PC-9 (cell line): ENCODE data around the gene SLCO4A1. TPM values are rescaled to one million over a fixed set of nuclear protein-coding genes. Genes with fewer than 3 reads are reported as not detected.

Source experiments
- BruUV-seq: library from RNA; stranded (reverse); fragments of 400-500 nt; replicated peaks from 2 replicates; lab custom pipeline; 2021; lab: Mats Ljungman, UMichigan
- CTCF ChIA-PET: fragments of 300-600 bp; sonication (Branson Sonifier 250); formaldehyde crosslinking; loops from one replicate; lab custom pipeline; 2022; ENCODE audit warnings: antibody characterized with exemption; lab: Charles Lee
- POLR2A ChIA-PET: fragments of 300-600 bp; sonication (Branson Sonifier 250); formaldehyde crosslinking; loops from one replicate; lab custom pipeline; 2022; ENCODE audit warnings: antibody characterized with exemption; ENCODE audit not compliant: unreplicated experiment; lab: Charles Lee
- DNase-seq, 2 experiments: peaks; one replicate each; pipeline versions ENCODE4 v3.0.0 to v3.0.0-alpha.2; 2015 to 2022; ENCODE audit warnings: mixed read lengths in 1 of 2
- H2AFZ ChIP-seq: fragments of 200-600 bp; sonication (generic); 2 replicates; pipeline ENCODE4 v1.8.1; 2017; ENCODE audit warnings: antibody characterized with exemption
- H3F3A ChIP-seq: fragments of 200-600 bp; sonication (generic); 2 replicates; pipeline ENCODE4 v1.8.1; 2017; ENCODE audit warnings: antibody characterized with exemption, mild to moderate bottlenecking, low read depth; ENCODE audit not compliant: insufficient read depth
- H3K27ac ChIP-seq: fragments of 200-600 bp; sonication (generic); 2 replicates; pipeline ENCODE4 v1.6.1; 2016; ENCODE audit warnings: mixed run types
- H3K27me3 ChIP-seq: fragments of 200-600 bp; sonication (generic); 2 replicates; pipeline ENCODE4 v1.6.1; 2016; ENCODE audit warnings: low read depth, mixed run types; ENCODE audit not compliant: insufficient read depth
- H3K36me3 ChIP-seq: fragments of 200-600 bp; sonication (generic); 2 replicates; pipeline ENCODE4 v1.6.1; 2016; ENCODE audit warnings: low read depth, mixed run types
- H3K4me1 ChIP-seq: fragments of 200-600 bp; sonication (generic); replicated peaks from 2 replicates; pipeline ENCODE4 v1.6.1; 2016; ENCODE audit warnings: mixed run types; ENCODE audit not compliant: insufficient read depth
- H3K4me2 ChIP-seq: fragments of 200-600 bp; sonication (generic); 2 replicates; pipeline ENCODE4 v1.6.1; 2017; ENCODE audit warnings: mixed run types
- H3K4me3 ChIP-seq: fragments of 200-600 bp; sonication (generic); 2 replicates; pipeline ENCODE4 v1.6.1; 2016; ENCODE audit warnings: mixed run types
- H3K79me2 ChIP-seq: fragments of 200-600 bp; sonication (generic); 2 replicates; pipeline ENCODE4 v1.6.1; 2017; ENCODE audit warnings: low read depth, mixed run types
- H3K9me2 ChIP-seq: fragments of 200-600 bp; sonication (generic); 2 replicates; pipeline ENCODE4 v1.8.1; 2017; ENCODE audit warnings: mild to moderate bottlenecking; ENCODE audit not compliant: insufficient read depth
- H3K9me3 ChIP-seq: fragments of 200-600 bp; sonication (generic); 2 replicates; pipeline ENCODE4 v1.8.1; 2016; ENCODE audit warnings: low read depth; ENCODE audit not compliant: insufficient read depth
- H4K20me1 ChIP-seq: fragments of 200-600 bp; sonication (generic); 2 replicates; pipeline ENCODE4 v1.8.1; 2017; ENCODE audit not compliant: insufficient read depth
- CTCF ChIP-seq: fragments of 200-600 bp; sonication (generic); conservative IDR thresholded peaks from 2 replicates; pipeline ENCODE4 v1.6.1; 2017; ENCODE audit warnings: mixed run types, antibody characterized with exemption, mild to moderate bottlenecking, moderate library complexity
- EZH2 ChIP-seq: fragments of 200-600 bp; sonication (generic); IDR thresholded peaks from 2 replicates; pipeline ENCODE4 v1.8.0; 2017; ENCODE audit warnings: antibody characterized with exemption, low read depth
- intact Hi-C: fragments of 100-400 bp; cut with micrococcal nuclease; formaldehyde crosslinking; loops from one replicate; pipeline ENCODE4 v1.10.0; 2022; ENCODE audit not compliant: unreplicated experiment
- total RNA-seq: library from RNA; stranded (reverse); gene quantifications from 2 replicates; pipeline ENCODE4 v1.2.3, GENCODE V29; 2021

Gene SLCO4A1
- total RNA-seq, 1 experiment from 2014 or later, result 19.3 TPM

- no TSS peak for BruUV-seq
- Histone ChIP-seq H4K20me1 (no peaks in the 10 kb centered on the region), H3K79me2 (no peaks in the 10 kb centered on the region), H3K4me2 (peak overlapping the region; percentile 37), H3K9me2 (no peaks in the 10 kb centered on the region), H3K36me3 (no peaks in the 10 kb centered on the region), H3K27me3 (peaks cover 20% of the 10 kb centered on the region), H2AFZ (no peak overlapping the region), H3K27ac (no peak overlapping the region), H3K4me1 (peaks cover 22% of the 10 kb centered on the region), H3K9me3 (no peaks in the 10 kb centered on the region), H3K4me3 (no peak overlapping the region), H3F3A (peaks cover 6% of the 10 kb centered on the region; the same call in 1 of the 2 replicates)
- peak in 1 of 2 experiments; percentile 71 for DNase-seq
- TF ChIP-seq EZH2 (no peak), CTCF (no peak)
- ChIA-PET CTCF (no interaction called here), POLR2A (interaction anchor here (1.2 kb wide), 1 partner anchor 21 kb away, joined by 5 read pairs; no protein-coding TSS in a partner anchor)
- intact Hi-C loops, result loop anchor here (1.0 to 5.0 kb wide), 2 partner anchors 12 to 85 kb away; no protein-coding TSS in a partner anchor
Observed at GRCh38 chr20:62602550-62602949, 39.8 kb upstream of the SLCO4A1 start.

- no peaks in the 10 kb centered on the region for H3K9me3 ChIP-seq
- intact Hi-C loops, result loop anchor here (5.0 kb wide), 1 partner anchor 86 kb away; no protein-coding TSS in a partner anchor
- no peak overlapping the region for H3K4me3 ChIP-seq
- no peaks in the 10 kb centered on the region for H4K20me1 ChIP-seq
- H3K27ac ChIP-seq, result no peak overlapping the region
- no peaks in the 10 kb centered on the region for H3K36me3 ChIP-seq
- TSS peak; percentile 81 for BruUV-seq
- H3K27me3 ChIP-seq, result peaks cover 18% of the 10 kb centered on the region
- CTCF ChIA-PET, result interaction anchor here (0.7 kb wide), 1 partner anchor 191 kb away, joined by 7 read pairs; no protein-coding TSS in a partner anchor
- peak in 1 of 2 experiments; percentile 74 for DNase-seq
- POLR2A ChIA-PET, result interaction anchor here (1.2 kb wide), 1 partner anchor 20 kb away, joined by 5 read pairs; no protein-coding TSS in a partner anchor
- H3K79me2 ChIP-seq, result no peaks in the 10 kb centered on the region
- peaks cover 5% of the 10 kb centered on the region; the same call in 1 of the 2 replicates for H3F3A ChIP-seq
- no peaks in the 10 kb centered on the region for H3K9me2 ChIP-seq
- TF ChIP-seq EZH2 (no peak), CTCF (no peak)
- H2AFZ ChIP-seq, result no peak overlapping the region
- H3K4me2 ChIP-seq, result peak overlapping the region; percentile 37
- peaks cover 22% of the 10 kb centered on the region for H3K4me1 ChIP-seq
Observed at GRCh38 chr20:62603021-62603906, 39.0 kb upstream of the SLCO4A1 start.

GRCh38 chr20:62603907-62604785 lies 38.2 kb upstream of the SLCO4A1 start:
- Histone ChIP-seq H3K9me3 (no peaks in the 10 kb centered on the region), H2AFZ (no peak overlapping the region), H4K20me1 (no peaks in the 10 kb centered on the region), H3K9me2 (no peaks in the 10 kb centered on the region), H3K4me3 (no peak overlapping the region), H3K4me1 (peaks cover 22% of the 10 kb centered on the region), H3K27me3 (peaks cover 18% of the 10 kb centered on the region), H3K4me2 (no peak overlapping the region), H3K36me3 (no peaks in the 10 kb centered on the region), H3F3A (peaks cover 3% of the 10 kb centered on the region; the same call in 1 of the 2 replicates), H3K27ac (no peak overlapping the region), H3K79me2 (no peaks in the 10 kb centered on the region)
- intact Hi-C loops, result loop anchor here (5.0 kb wide), 1 partner anchor 87 kb away; no protein-coding TSS in a partner anchor
- TF ChIP-seq CTCF, result no peak
- no peak for TF ChIP-seq EZH2
- BruUV-seq, result no TSS peak
- ChIA-PET POLR2A (no interaction called here), CTCF (interaction anchor here (0.7 kb wide), 1 partner anchor 190 kb away, joined by 7 read pairs; no protein-coding TSS in a partner anchor)
- no peak for DNase-seq
